Nephron progenitor cell (in vitro differentiated cells): ENCODE measurements around the gene DERL2.

Experiments used
- DNase-seq: peaks from one replicate; pipeline ENCODE4 v3.0.0; 2021
- H3K27ac Mint-ChIP-seq: 2 replicates; pipeline ENCODE4 v1.8.0; 2021; ENCODE audit warnings: mild to moderate bottlenecking, moderate library complexity, mixed read lengths
- H3K27me3 Mint-ChIP-seq: 2 replicates; pipeline ENCODE4 v1.8.0; 2021; ENCODE audit warnings: mild to moderate bottlenecking, low read depth, mixed read lengths; ENCODE audit not compliant: poor library complexity
- H3K36me3 Mint-ChIP-seq: 2 replicates; pipeline ENCODE4 v1.8.0; 2021; ENCODE audit warnings: low read depth, mixed read lengths
- H3K4me1 Mint-ChIP-seq: 2 replicates; pipeline ENCODE4 v1.8.0; 2021; ENCODE audit warnings: mixed read lengths
- H3K4me3 Mint-ChIP-seq: 2 replicates; pipeline ENCODE4 v1.8.0; 2021; ENCODE audit warnings: mild to moderate bottlenecking, moderate library complexity, mixed read lengths
- H3K9me3 Mint-ChIP-seq: 2 replicates; pipeline ENCODE4 v1.8.0; 2021; ENCODE audit warnings: mild to moderate bottlenecking, moderate library complexity, mixed read lengths
- CTCF ChIP-seq: fragments of 200-600 bp; sonication (generic); IDR thresholded peaks from 2 replicates; pipeline ENCODE4 v1.5.0; 2021; ENCODE audit warnings: antibody characterized with exemption

DERL2 gene

GRCh38 chr17:5509482-5509881 is 23.5 kb upstream of the DERL2 start:
- H3K9me3 Mint-ChIP-seq, result no peaks in the 10 kb centered on the region
- peaks cover 36% of the 10 kb centered on the region for H3K4me1 Mint-ChIP-seq
- no peak for TF ChIP-seq CTCF
- H3K27ac Mint-ChIP-seq, result no peak overlapping the region
- H3K4me3 Mint-ChIP-seq, result no peak overlapping the region
- no peak for DNase-seq
- H3K27me3 Mint-ChIP-seq, result peaks cover 7% of the 10 kb centered on the region
- H3K36me3 Mint-ChIP-seq, result no peaks in the 10 kb centered on the region

GRCh38 chr17:5508810-5509209 is 22.8 kb upstream of the DERL2 start:
- DNase-seq, result no peak
- no peaks in the 10 kb centered on the region for H3K36me3 Mint-ChIP-seq
- no peak overlapping the region for H3K4me3 Mint-ChIP-seq
- no peak for TF ChIP-seq CTCF
- H3K4me1 Mint-ChIP-seq, result peaks cover 37% of the 10 kb centered on the region
- H3K27me3 Mint-ChIP-seq, result peaks cover 14% of the 10 kb centered on the region
- no peaks in the 10 kb centered on the region for H3K9me3 Mint-ChIP-seq
- H3K27ac Mint-ChIP-seq, result no peak overlapping the region

- Mint-ChIP-seq H3K36me3 (no peaks in the 10 kb centered on the region), H3K4me1 (peaks cover 38% of the 10 kb centered on the region), H3K27ac (no peak overlapping the region), H3K27me3 (peaks cover 22% of the 10 kb centered on the region), H3K4me3 (no peak overlapping the region), H3K9me3 (no peaks in the 10 kb centered on the region)
- TF ChIP-seq CTCF, result no peak
- no peak for DNase-seq
Measured at GRCh38 chr17:5506307-5506706, 20.3 kb upstream of the DERL2 start.

GRCh38 chr17:5502552-5502951 is 16.6 kb upstream of the DERL2 start:
- no peak for DNase-seq
- Mint-ChIP-seq H3K36me3 (peaks cover 14% of the 10 kb centered on the region), H3K4me1 (peaks cover 35% of the 10 kb centered on the region), H3K27me3 (peaks cover 48% of the 10 kb centered on the region), H3K9me3 (peaks cover 5% of the 10 kb centered on the region), H3K4me3 (no peak overlapping the region), H3K27ac (no peak overlapping the region)
- no peak for TF ChIP-seq CTCF

GRCh38 chr17:5501685-5502084 is 15.7 kb upstream of the DERL2 start:
- Mint-ChIP-seq H3K36me3 (peaks cover 14% of the 10 kb centered on the region), H3K27me3 (peaks cover 56% of the 10 kb centered on the region), H3K4me1 (peaks cover 35% of the 10 kb centered on the region), H3K9me3 (peaks cover 9% of the 10 kb centered on the region), H3K4me3 (peak overlapping the region; percentile 73), H3K27ac (no peak overlapping the region)
- no peak for DNase-seq
- TF ChIP-seq CTCF, result no peak

- peaks cover 9% of the 10 kb centered on the region for H3K9me3 Mint-ChIP-seq
- peaks cover 14% of the 10 kb centered on the region for H3K36me3 Mint-ChIP-seq
- peak overlapping the region; percentile 92 for H3K27ac Mint-ChIP-seq
- peak overlapping the region; percentile 99 for H3K4me3 Mint-ChIP-seq
- DNase-seq, result peak; percentile 99
- peaks cover 33% of the 10 kb centered on the region for H3K4me1 Mint-ChIP-seq
- peaks cover 65% of the 10 kb centered on the region for H3K27me3 Mint-ChIP-seq
- TF ChIP-seq CTCF, result no peak
Measured at GRCh38 chr17:5500589-5501391, 14.8 kb upstream of the DERL2 start.
